H1 (cell line): ENCODE data around the gene DSP. TPM values are rescaled to one million over a fixed set of nuclear protein-coding genes. Genes with fewer than 3 reads are reported as not detected.

Source experiments
- CTCF ChIA-PET: fragments of 300-600 bp; sonication (Branson Sonifier 250); formaldehyde crosslinking; loops from one replicate; lab custom pipeline; 2021; ENCODE audit not compliant: partially characterized antibody; lab: Charles Lee
- POLR2A ChIA-PET: fragments of 300-600 bp; sonication (Branson Sonifier 250); formaldehyde crosslinking; loops from one replicate; lab custom pipeline; 2021; ENCODE audit warnings: inconsistent platforms; ENCODE audit not compliant: partially characterized antibody; lab: Charles Lee
- DNase-seq, 2 experiments: peaks; one replicate each; pipeline versions ENCODE4 v3.0.0 to v3.0.0-alpha.2; 2010 to 2022; ENCODE audit warnings: low spot score in 2 of 2, low read depth in 1 of 2, mixed read lengths in 1 of 2
- FAIRE-seq: peaks from 2 replicates; lab custom pipeline; 2011; peaks lifted over from hg19 to GRCh38; lab: Jason Lieb, UNC
- H2AFZ ChIP-seq: 2 replicates; pipeline ENCODE4 v1.8.1; 2012; ENCODE audit warnings: low read length, inconsistent platforms
- H2AK5ac ChIP-seq: 2 replicates; pipeline ENCODE4 v1.6.1; 2013; ENCODE audit warnings: low read depth, low read length
- H2BK120ac ChIP-seq: replicated peaks from 2 replicates; pipeline ENCODE3; 2013; ENCODE audit warnings: low read depth, low read length, inconsistent platforms
- H2BK12ac ChIP-seq: 2 replicates; pipeline ENCODE4 v1.6.1; 2013; ENCODE audit warnings: low read depth, low read length
- H2BK15ac ChIP-seq: 2 replicates; pipeline ENCODE4 v1.6.1; 2013; ENCODE audit warnings: low read length
- H2BK20ac ChIP-seq: 2 replicates; pipeline ENCODE4 v1.6.1; 2013; ENCODE audit warnings: low read length
- H2BK5ac ChIP-seq: 2 replicates; pipeline ENCODE4 v1.6.1; 2013; ENCODE audit warnings: low read depth, low read length
- H3K14ac ChIP-seq: 2 replicates; pipeline ENCODE4 v1.6.1; 2013; ENCODE audit warnings: inconsistent platforms; ENCODE audit not compliant: insufficient read length
- H3K18ac ChIP-seq: 2 replicates; pipeline ENCODE4 v1.6.1; 2013; ENCODE audit warnings: low read length; ENCODE audit errors: extremely low read depth
- H3K23ac ChIP-seq: 2 replicates; pipeline ENCODE4 v1.6.1; 2013; ENCODE audit warnings: inconsistent platforms; ENCODE audit not compliant: insufficient read length
- H3K23me2 ChIP-seq: 2 replicates; pipeline ENCODE4 v1.6.1; 2013; ENCODE audit warnings: low read depth, low read length
- H3K27ac ChIP-seq: 2 replicates; pipeline ENCODE4 v1.6.1; 2011; ENCODE audit warnings: low read depth, low read length, inconsistent platforms
- H3K27me3 ChIP-seq, 4 experiments: replicated peaks in 1 of 4; 1 replicate in 1 of 4; 2 replicates in 3 of 4; pipeline versions ENCODE4 v1.6.1 to v1.8.1; 2011 to 2013; ENCODE audit warnings: low read length in 3 of 4, mild to moderate bottlenecking in 3 of 4, inconsistent platforms in 2 of 4, mixed read lengths in 2 of 4, moderate library complexity in 1 of 4; ENCODE audit not compliant: control insufficient read depth in 3 of 4, insufficient read depth in 3 of 4; ENCODE audit errors: extremely low read depth in 1 of 4
- H3K36me3 ChIP-seq, 4 experiments: 2 replicates each; pipeline versions ENCODE4 v1.6.1 to v1.8.1; 2011 to 2013; ENCODE audit warnings: mild to moderate bottlenecking in 4 of 4, low read length in 3 of 4, moderate library complexity in 2 of 4, control low read depth in 1 of 4, inconsistent platforms in 1 of 4; ENCODE audit not compliant: insufficient read depth in 4 of 4, control insufficient read depth in 2 of 4
- H3K4ac ChIP-seq: replicated peaks from 2 replicates; pipeline ENCODE3; 2013; ENCODE audit warnings: low read length, low read depth, mixed read lengths, inconsistent platforms; ENCODE audit not compliant: insufficient read length
- H3K4me1 ChIP-seq, 4 experiments: replicated peaks in 1 of 4; 1 replicate in 1 of 4; 2 replicates in 3 of 4; pipeline versions ENCODE4 v1.6.1 to v1.8.1; 2011 to 2013; ENCODE audit warnings: low read length in 3 of 4, inconsistent platforms in 2 of 4, mixed read lengths in 1 of 4; ENCODE audit not compliant: insufficient read depth in 4 of 4, control insufficient read depth in 3 of 4
- H3K4me2 ChIP-seq, 2 experiments: 2 replicates each; pipeline versions ENCODE4 v1.6.1 to v1.8.1; 2011 to 2013; ENCODE audit warnings: low read depth in 2 of 2, low read length in 2 of 2, control low read depth in 1 of 2, inconsistent platforms in 1 of 2, mild to moderate bottlenecking in 1 of 2; ENCODE audit not compliant: insufficient read depth in 1 of 2
- H3K4me3 ChIP-seq, 4 experiments: fragments of 200-600, 300-600 bp in 1 of 4; sonication (generic), shearing (Covaris generic), sonication (Bioruptor Twin) in 1 of 4; 2 replicates each; pipeline versions ENCODE4 v1.5.1 to v1.8.1; 2011 to 2016; ENCODE audit warnings: low read length in 4 of 4, low read depth in 3 of 4, control low read depth in 2 of 4, inconsistent platforms in 2 of 4, mild to moderate bottlenecking in 2 of 4, mixed read lengths in 1 of 4, moderate library complexity in 1 of 4; ENCODE audit not compliant: insufficient read depth in 2 of 4; ENCODE audit errors: extremely low read depth in 1 of 4
- H3K56ac ChIP-seq: replicated peaks from 2 replicates; pipeline ENCODE3; 2013; ENCODE audit warnings: low read depth, mild to moderate bottlenecking, mixed read lengths, low read length, inconsistent platforms; ENCODE audit not compliant: insufficient read length
- H3K79me1 ChIP-seq: 2 replicates; pipeline ENCODE4 v1.6.1; 2013; ENCODE audit warnings: low read depth, low read length, control low read depth
- H3K79me2 ChIP-seq, 2 experiments: 2 replicates each; pipeline versions ENCODE4 v1.6.1 to v1.8.1; 2012 to 2013; ENCODE audit warnings: low read length in 2 of 2, mild to moderate bottlenecking in 2 of 2, inconsistent platforms in 1 of 2; ENCODE audit not compliant: insufficient read depth in 2 of 2, control insufficient read depth in 1 of 2
- H3K9ac ChIP-seq, 4 experiments: replicated peaks in 1 of 4; 1 replicate in 1 of 4; 2 replicates in 3 of 4; pipeline versions ENCODE4 v1.6.1 to v1.8.1; 2011 to 2013; ENCODE audit warnings: low read depth in 3 of 4, low read length in 3 of 4, control low read depth in 2 of 4, mild to moderate bottlenecking in 2 of 4, moderate library complexity in 2 of 4, inconsistent platforms in 1 of 4; ENCODE audit errors: extremely low read depth in 1 of 4
- H3K9me3 ChIP-seq, 2 experiments: 2 replicates each; pipeline versions ENCODE4 v1.6.1 to v1.8.1; 2012 to 2013; ENCODE audit warnings: mild to moderate bottlenecking in 2 of 2, moderate library complexity in 2 of 2, control low read depth in 1 of 2, inconsistent platforms in 1 of 2, low read depth in 1 of 2, low read length in 1 of 2, mixed read lengths in 1 of 2; ENCODE audit not compliant: insufficient read depth in 2 of 2
- H4K20me1 ChIP-seq, 2 experiments: replicated peaks in 1 of 2; 2 replicates each; pipeline versions ENCODE3 to v1.8.1; 2011 to 2013; ENCODE audit warnings: inconsistent platforms in 2 of 2, low read length in 2 of 2, mild to moderate bottlenecking in 1 of 2; ENCODE audit not compliant: insufficient read depth in 2 of 2, control insufficient read depth in 1 of 2
- H4K5ac ChIP-seq: 2 replicates; pipeline ENCODE4 v1.6.1; 2013; ENCODE audit warnings: low read length, low read depth, mixed read lengths, inconsistent platforms; ENCODE audit not compliant: insufficient read length
- H4K8ac ChIP-seq: 2 replicates; pipeline ENCODE4 v1.8.0; 2013; ENCODE audit warnings: mild to moderate bottlenecking, moderate library complexity, low read length, inconsistent platforms; ENCODE audit not compliant: insufficient read depth; ENCODE audit errors: extremely low read depth
- H4K91ac ChIP-seq: replicated peaks from 2 replicates; pipeline ENCODE3; 2013; ENCODE audit warnings: low read length, mixed read lengths, inconsistent platforms; ENCODE audit not compliant: insufficient read length
- CBX8 ChIP-seq: fragments of 300-800, 300-1000 bp; sonication (generic); IDR thresholded peaks from 2 replicates; pipeline ENCODE4 v1.7.1; 2016; ENCODE audit warnings: low read depth, low read length, borderline replicate concordance
- CEBPB ChIP-seq: IDR thresholded peaks from 2 replicates; pipeline ENCODE4 v1.6.1; 2012; ENCODE audit warnings: low read depth, low read length
- E2F6 ChIP-seq: IDR thresholded peaks from 2 replicates; pipeline ENCODE4 v1.6.1; 2012; ENCODE audit warnings: inconsistent platforms
- EP300 ChIP-seq, 2 experiments: IDR thresholded peaks; 1 replicate in 1 of 2; 2 replicates in 1 of 2; pipeline ENCODE4 v1.6.1; 2011 to 2012; ENCODE audit warnings: low read depth in 2 of 2, low read length in 2 of 2, mild to moderate bottlenecking in 2 of 2, borderline replicate concordance in 1 of 2, inconsistent platforms in 1 of 2, moderate library complexity in 1 of 2
- KDM4A ChIP-seq: IDR thresholded peaks from one replicate; pipeline ENCODE4 v1.7.1; 2012; ENCODE audit warnings: low read depth, mild to moderate bottlenecking, moderate library complexity, low read length, inconsistent platforms; ENCODE audit not compliant: severe bottlenecking
- KDM5A ChIP-seq: fragments of 200-600 bp; IDR thresholded peaks from 2 replicates; pipeline ENCODE4 v1.7.1; 2012; ENCODE audit warnings: mild to moderate bottlenecking, low read length, inconsistent platforms, mixed read lengths
- NANOG ChIP-seq: IDR thresholded peaks from 2 replicates; pipeline ENCODE4 v1.6.1; 2011; ENCODE audit warnings: low read length, low read depth, mild to moderate bottlenecking, inconsistent platforms; ENCODE audit not compliant: insufficient read depth, poor library complexity, severe bottlenecking
- SIN3A ChIP-seq, 2 experiments: IDR thresholded peaks in 1 of 2; conservative IDR thresholded peaks in 1 of 2; 2 replicates each; pipeline ENCODE4 v1.6.1; 2011 to 2012; ENCODE audit warnings: low read length in 2 of 2, improper control_type of control experiment in 1 of 2, low read depth in 1 of 2, mild to moderate bottlenecking in 1 of 2
- SUZ12 ChIP-seq: fragments of 200-600 bp; sonication (generic); IDR thresholded peaks from 2 replicates; pipeline ENCODE4 v1.6.1; 2012; ENCODE audit warnings: mild to moderate bottlenecking, inconsistent platforms, low read length, moderate library complexity, mixed read lengths
- USF2 ChIP-seq: IDR thresholded peaks from 2 replicates; pipeline ENCODE4 v1.6.1; 2011; ENCODE audit warnings: low read length, improper control_type of control experiment
- WGBS, 2 experiments: shearing (Covaris generic) in 1 of 2; methylation state at CpG; one replicate each; pipeline versions ENCODE4 v1.1.6 to v1.1.7; 2013 to 2015; ENCODE audit warnings: low lambda C conversion rate in 2 of 2, mixed read lengths in 2 of 2, inconsistent platforms in 1 of 2, low coverage in 1 of 2, missing lambda C conversion rate in 1 of 2; ENCODE audit not compliant: insufficient replicate concordance in 2 of 2, insufficient coverage in 1 of 2, insufficient read length in 1 of 2; ENCODE audit errors: extremely low coverage in 1 of 2, missing lambda C conversion rate in 1 of 2; 5-methylcytosine and 5-hydroxymethylcytosine counted together
- polyA plus RNA-seq, 7 experiments: library from polyadenylated mRNA; depleted of rRNA in 3 of 7; stranded (reverse) in 5 of 7; unstranded in 2 of 7; fragments of >200 nt in 5 of 7; fragments of 200-250 nt in 2 of 7; gene quantifications; 1 replicate in 5 of 7; 2 replicates in 1 of 7; 4 replicates in 1 of 7; pipeline versions ENCODE4 v1.2.1 to v1.2.3, GENCODE V29; 2011 to 2013; ENCODE audit warnings: missing spikeins in 2 of 7, mixed read lengths in 2 of 7
- total RNA-seq: library from RNA; stranded (reverse); fragmentation: NEBNext Ultra II Directional; extraction: Animal tissue kit (Norgen Biotek cat#: 25700); gene quantifications from 2 replicates; pipeline ENCODE4 v1.2.1, GENCODE V29; 2021

Gene DSP
- total and polyA plus RNA-seq, 2 of the 8 experiments (the other 6 are each of a cell fraction or from before 2014, with no cell fraction given): 14.3 to 48.5 TPM

GRCh38 chr6:7572213-7572943 is 30.9 kb downstream of the DSP start:
- CTCF ChIA-PET: no interaction called here
- no peak overlapping the region for H2AK5ac ChIP-seq
- no peak overlapping the region for H2BK120ac ChIP-seq
- no peak overlapping the region for H4K5ac ChIP-seq
- H4K8ac ChIP-seq: no peak overlapping the region
- TF ChIP-seq KDM5A (no peak), NANOG (no peak), SUZ12 (no peak), E2F6 (no peak), CBX8 (no peak), USF2 (no peak), EP300 (IDR thresholded peaks at IDR 0.05; ENCODE audit: borderline replicate concordance in 1 of 2, low read depth in 2 of 2, low read length in 2 of 2) (no peak), SIN3A (conservative IDR thresholded peaks at IDR 0.05 in 1 of 2, IDR thresholded peaks at IDR 0.05 in 1 of 2; ENCODE audit: low read depth in 1 of 2, low read length in 2 of 2) (no peak), KDM4A (no peak), CEBPB (no peak)
- no peak overlapping the region for H3K4ac ChIP-seq
- H3K79me2 ChIP-seq: no peaks in the 10 kb centered on the region
- H3K14ac ChIP-seq: no peak overlapping the region
- no peak for FAIRE-seq
- H3K9ac ChIP-seq: no peak overlapping the region
- H3K4me1 ChIP-seq: no peaks in the 10 kb centered on the region
- no peak overlapping the region for H3K27ac ChIP-seq
- no peak for DNase-seq
- no peak overlapping the region for H3K23ac ChIP-seq
- WGBS, 2 experiments: 92% methylated on average over 9 of the region's 9 CpGs; no CpG with 5 or more reads in 1 of the 2 experiments
- H4K20me1 ChIP-seq: no peaks in the 10 kb centered on the region
- H3K4me3 ChIP-seq: no peak overlapping the region
- no peak overlapping the region for H3K56ac ChIP-seq
- no peaks in the 10 kb centered on the region for H3K27me3 ChIP-seq
- H2AFZ ChIP-seq: no peak overlapping the region
- H2BK5ac ChIP-seq: no peak overlapping the region
- H3K4me2 ChIP-seq: no peak overlapping the region
- H2BK20ac ChIP-seq: no peak overlapping the region
- POLR2A ChIA-PET: interaction anchor here (0.7 kb wide), 1 partner anchor 426 kb away, joined by 5 read pairs; no protein-coding TSS in a partner anchor
- H2BK12ac ChIP-seq: no peak overlapping the region
- H3K36me3 ChIP-seq: peaks cover 22 to 91% (median 63%) of the 10 kb centered on the region in 4 experiments; a peak in 7 of 8 replicates
- no peak overlapping the region for H4K91ac ChIP-seq
- H2BK15ac ChIP-seq: no peak overlapping the region
- no peaks in the 10 kb centered on the region for H3K23me2 ChIP-seq
- no peaks in the 10 kb centered on the region for H3K9me3 ChIP-seq
- H3K79me1 ChIP-seq: no peaks in the 10 kb centered on the region
- H3K18ac ChIP-seq: no peak overlapping the region
